Liver (tissue), 3 donors: ENCODE data around the gene NXPE3.
A peak's percentile ranks its signal among the peaks of the same experiment; 100 is the strongest.

Experiments
- EGR1 ChIP-seq, 2 donors: IDR thresholded peaks; 2 replicates each; pipeline ENCODE4 v1.6.1; 2016 to 2018; ENCODE audit warnings: antibody characterized with exemption in 2 of 2, low read depth in 2 of 2
- GABPA ChIP-seq, 2 donors: IDR thresholded peaks in 1 of 2; conservative IDR thresholded peaks in 1 of 2; 2 replicates each; pipeline ENCODE4 v1.6.1; 2016; ENCODE audit warnings: antibody characterized with exemption in 2 of 2, mild to moderate bottlenecking in 1 of 2, moderate library complexity in 1 of 2
- HNF4G ChIP-seq: IDR thresholded peaks from 2 replicates; pipeline ENCODE4 v1.6.1; 2016; ENCODE audit warnings: antibody characterized with exemption
- JUND ChIP-seq, 2 donors: IDR thresholded peaks; 2 replicates each; pipeline ENCODE4 v1.6.1; 2016; ENCODE audit warnings: antibody characterized with exemption in 2 of 2
- RAD21 ChIP-seq, 2 donors: IDR thresholded peaks; 2 replicates each; pipeline ENCODE4 v1.6.1; 2016; ENCODE audit warnings: antibody characterized with exemption in 2 of 2, mild to moderate bottlenecking in 2 of 2
- SP1 ChIP-seq: IDR thresholded peaks from 2 replicates; pipeline ENCODE4 v1.6.1; 2018; ENCODE audit warnings: antibody characterized with exemption, mild to moderate bottlenecking
- TF ChIP-seq, protein P1 (sequence below): IDR thresholded peaks from 2 replicates; pipeline ENCODE4 v1.6.1; 2016; ENCODE audit warnings: antibody characterized with exemption
- TF ChIP-seq, protein P2 (sequence below): fragments of 150-350 bp; IDR thresholded peaks from 2 replicates; pipeline ENCODE4 v1.5.1; 2017; ENCODE audit warnings: improper control_type of control experiment, low read depth, low read length; ENCODE audit not compliant: missing input control
- TF ChIP-seq, protein P3 (sequence below): IDR thresholded peaks from 2 replicates; pipeline ENCODE4 v1.6.1; 2016; ENCODE audit warnings: antibody characterized with exemption
- donor health status: healthy.
- donor health status: healthy.

DNA sequence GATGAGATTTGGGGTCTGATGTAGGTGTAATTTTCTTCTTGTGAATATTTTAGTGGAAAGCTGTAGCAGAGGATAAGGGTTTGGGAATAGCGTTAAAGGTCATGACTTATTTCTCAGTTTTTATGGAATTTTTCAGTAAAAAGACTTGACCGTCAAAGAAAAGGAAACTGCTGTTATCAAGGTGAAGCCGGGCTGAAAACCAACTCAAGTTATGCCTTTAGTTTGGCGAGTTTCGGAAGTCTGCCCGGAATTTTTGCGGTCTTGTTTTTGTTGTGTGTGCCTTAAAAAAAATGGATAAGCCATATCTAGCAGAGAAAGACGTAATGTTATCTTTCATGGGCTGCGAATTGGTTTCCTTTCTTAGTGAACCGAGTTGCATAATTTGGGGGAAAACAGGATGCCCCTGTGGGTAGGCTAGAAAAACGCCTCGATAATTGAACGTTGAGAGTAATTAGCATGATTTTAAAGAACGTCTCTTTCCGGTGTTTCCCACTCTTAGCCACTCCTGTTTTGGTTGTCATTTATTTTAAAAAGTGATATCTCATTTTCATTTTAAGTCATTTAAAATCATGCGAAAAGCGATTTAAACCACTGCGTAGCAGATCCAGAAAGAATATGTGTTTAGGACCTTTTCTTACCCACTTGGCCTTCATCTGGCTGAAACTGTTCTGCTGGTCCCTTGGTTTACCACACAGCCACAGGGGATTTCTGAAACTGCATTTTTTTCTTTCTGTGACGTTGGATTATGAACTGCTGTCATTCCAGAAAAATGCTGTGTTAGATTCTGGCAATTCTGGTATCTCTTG lies 71.4 kb downstream of the NXPE3 start:
- TF ChIP-seq, protein P1, sequence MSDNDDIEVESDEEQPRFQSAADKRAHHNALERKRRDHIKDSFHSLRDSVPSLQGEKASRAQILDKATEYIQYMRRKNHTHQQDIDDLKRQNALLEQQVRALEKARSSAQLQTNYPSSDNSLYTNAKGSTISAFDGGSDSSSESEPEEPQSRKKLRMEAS, result peak; percentile 13
- TF ChIP-seq, protein P2, sequence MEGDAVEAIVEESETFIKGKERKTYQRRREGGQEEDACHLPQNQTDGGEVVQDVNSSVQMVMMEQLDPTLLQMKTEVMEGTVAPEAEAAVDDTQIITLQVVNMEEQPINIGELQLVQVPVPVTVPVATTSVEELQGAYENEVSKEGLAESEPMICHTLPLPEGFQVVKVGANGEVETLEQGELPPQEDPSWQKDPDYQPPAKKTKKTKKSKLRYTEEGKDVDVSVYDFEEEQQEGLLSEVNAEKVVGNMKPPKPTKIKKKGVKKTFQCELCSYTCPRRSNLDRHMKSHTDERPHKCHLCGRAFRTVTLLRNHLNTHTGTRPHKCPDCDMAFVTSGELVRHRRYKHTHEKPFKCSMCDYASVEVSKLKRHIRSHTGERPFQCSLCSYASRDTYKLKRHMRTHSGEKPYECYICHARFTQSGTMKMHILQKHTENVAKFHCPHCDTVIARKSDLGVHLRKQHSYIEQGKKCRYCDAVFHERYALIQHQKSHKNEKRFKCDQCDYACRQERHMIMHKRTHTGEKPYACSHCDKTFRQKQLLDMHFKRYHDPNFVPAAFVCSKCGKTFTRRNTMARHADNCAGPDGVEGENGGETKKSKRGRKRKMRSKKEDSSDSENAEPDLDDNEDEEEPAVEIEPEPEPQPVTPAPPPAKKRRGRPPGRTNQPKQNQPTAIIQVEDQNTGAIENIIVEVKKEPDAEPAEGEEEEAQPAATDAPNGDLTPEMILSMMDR, result no peak
- TF ChIP-seq RAD21 (IDR thresholded peaks at IDR 0.05) (no peak), GABPA (IDR thresholded peaks at IDR 0.05 in 1 of 2, conservative IDR thresholded peaks at IDR 0.05 in 1 of 2) (no peak), HNF4G (no peak), EGR1 (IDR thresholded peaks at IDR 0.05; ENCODE audit: low read depth in 2 of 2) (no peak), SP1 (no peak), JUND (IDR thresholded peaks at IDR 0.05) (peak in 1 of 2 donors; percentile 54)
- TF ChIP-seq, protein P3, sequence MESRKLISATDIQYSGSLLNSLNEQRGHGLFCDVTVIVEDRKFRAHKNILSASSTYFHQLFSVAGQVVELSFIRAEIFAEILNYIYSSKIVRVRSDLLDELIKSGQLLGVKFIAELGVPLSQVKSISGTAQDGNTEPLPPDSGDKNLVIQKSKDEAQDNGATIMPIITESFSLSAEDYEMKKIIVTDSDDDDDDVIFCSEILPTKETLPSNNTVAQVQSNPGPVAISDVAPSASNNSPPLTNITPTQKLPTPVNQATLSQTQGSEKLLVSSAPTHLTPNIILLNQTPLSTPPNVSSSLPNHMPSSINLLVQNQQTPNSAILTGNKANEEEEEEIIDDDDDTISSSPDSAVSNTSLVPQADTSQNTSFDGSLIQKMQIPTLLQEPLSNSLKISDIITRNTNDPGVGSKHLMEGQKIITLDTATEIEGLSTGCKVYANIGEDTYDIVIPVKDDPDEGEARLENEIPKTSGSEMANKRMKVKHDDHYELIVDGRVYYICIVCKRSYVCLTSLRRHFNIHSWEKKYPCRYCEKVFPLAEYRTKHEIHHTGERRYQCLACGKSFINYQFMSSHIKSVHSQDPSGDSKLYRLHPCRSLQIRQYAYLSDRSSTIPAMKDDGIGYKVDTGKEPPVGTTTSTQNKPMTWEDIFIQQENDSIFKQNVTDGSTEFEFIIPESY, result no peak
